Neural crest cell (in vitro differentiated cells): Measurements from ENCODE around the gene PDIA3. TPM values are rescaled to one million over a fixed set of nuclear protein-coding genes. Genes with fewer than 3 reads are reported as not detected.
"Not testable (repeated sequence)": the region's sequence is repeated elsewhere in the genome, so short reads cannot be mapped to it uniquely, and the experiment has no call there.

Experiments used
- DNase-seq: peaks from one replicate; pipeline ENCODE4 v3.0.0; 2021; ENCODE audit warnings: low read depth, mixed read lengths, low spot score
- H3K27ac Mint-ChIP-seq: one replicate; pipeline ENCODE4 v1.8.0; 2021; ENCODE audit warnings: mild to moderate bottlenecking, mixed read lengths; ENCODE audit not compliant: unreplicated experiment
- H3K27me3 Mint-ChIP-seq: 2 replicates; pipeline ENCODE4 v1.8.0; 2021; ENCODE audit warnings: low read depth, mild to moderate bottlenecking, mixed read lengths
- H3K36me3 Mint-ChIP-seq: 2 replicates; pipeline ENCODE4 v1.8.0; 2021; ENCODE audit warnings: low read depth, mild to moderate bottlenecking, mixed read lengths
- H3K4me1 Mint-ChIP-seq: 2 replicates; pipeline ENCODE4 v1.8.0; 2021; ENCODE audit warnings: mixed read lengths
- H3K4me3 Mint-ChIP-seq: one replicate; pipeline ENCODE4 v1.8.0; 2021; ENCODE audit warnings: mild to moderate bottlenecking, mixed read lengths
- H3K9me3 Mint-ChIP-seq: 2 replicates; pipeline ENCODE4 v1.8.0; 2021; ENCODE audit warnings: mixed read lengths
- total RNA-seq: library from RNA; stranded (reverse); gene quantifications from 2 replicates; pipeline ENCODE4 v1.2.1, GENCODE V29; 2021
- TF ChIP-seq, protein P1 (sequence below): fragments of 200-600 bp; sonication (generic); conservative IDR thresholded peaks from 2 replicates; pipeline ENCODE4 v1.5.0; 2021; ENCODE audit warnings: antibody characterized with exemption, mild to moderate bottlenecking

PDIA3 gene
- total RNA-seq, 1 donor from 2014 or later, result 351 TPM

DNA sequence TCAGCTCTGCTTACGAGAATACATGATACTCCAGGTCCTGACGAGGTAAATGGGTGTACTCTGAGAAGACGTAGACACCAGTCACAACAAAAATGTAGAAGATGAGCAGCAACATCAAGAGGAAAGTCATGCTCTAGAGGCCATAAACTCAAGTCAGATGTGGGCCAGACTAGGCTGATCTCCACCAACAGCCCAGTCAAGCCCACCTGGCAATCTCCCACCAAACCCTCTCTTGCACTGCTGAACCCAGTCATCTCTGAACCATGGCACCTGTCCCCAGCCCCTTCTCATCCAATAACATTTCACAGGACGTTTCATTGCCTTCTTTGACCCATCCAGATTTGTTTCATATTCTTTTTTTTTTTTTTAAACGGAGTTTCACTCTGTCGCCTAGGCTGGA is 10.8 kb upstream of the PDIA3 start:
- no peak overlapping the region for H3K27ac Mint-ChIP-seq
- TF ChIP-seq, protein P1, sequence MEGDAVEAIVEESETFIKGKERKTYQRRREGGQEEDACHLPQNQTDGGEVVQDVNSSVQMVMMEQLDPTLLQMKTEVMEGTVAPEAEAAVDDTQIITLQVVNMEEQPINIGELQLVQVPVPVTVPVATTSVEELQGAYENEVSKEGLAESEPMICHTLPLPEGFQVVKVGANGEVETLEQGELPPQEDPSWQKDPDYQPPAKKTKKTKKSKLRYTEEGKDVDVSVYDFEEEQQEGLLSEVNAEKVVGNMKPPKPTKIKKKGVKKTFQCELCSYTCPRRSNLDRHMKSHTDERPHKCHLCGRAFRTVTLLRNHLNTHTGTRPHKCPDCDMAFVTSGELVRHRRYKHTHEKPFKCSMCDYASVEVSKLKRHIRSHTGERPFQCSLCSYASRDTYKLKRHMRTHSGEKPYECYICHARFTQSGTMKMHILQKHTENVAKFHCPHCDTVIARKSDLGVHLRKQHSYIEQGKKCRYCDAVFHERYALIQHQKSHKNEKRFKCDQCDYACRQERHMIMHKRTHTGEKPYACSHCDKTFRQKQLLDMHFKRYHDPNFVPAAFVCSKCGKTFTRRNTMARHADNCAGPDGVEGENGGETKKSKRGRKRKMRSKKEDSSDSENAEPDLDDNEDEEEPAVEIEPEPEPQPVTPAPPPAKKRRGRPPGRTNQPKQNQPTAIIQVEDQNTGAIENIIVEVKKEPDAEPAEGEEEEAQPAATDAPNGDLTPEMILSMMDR, result no peak
- H3K4me1 Mint-ChIP-seq, result no peaks in the 10 kb centered on the region
- H3K4me3 Mint-ChIP-seq, result no peak overlapping the region
- no peaks in the 10 kb centered on the region for H3K9me3 Mint-ChIP-seq
- peaks cover 3% of the 10 kb centered on the region for H3K27me3 Mint-ChIP-seq
- H3K36me3 Mint-ChIP-seq, result no peaks in the 10 kb centered on the region
- no peak for DNase-seq

DNA sequence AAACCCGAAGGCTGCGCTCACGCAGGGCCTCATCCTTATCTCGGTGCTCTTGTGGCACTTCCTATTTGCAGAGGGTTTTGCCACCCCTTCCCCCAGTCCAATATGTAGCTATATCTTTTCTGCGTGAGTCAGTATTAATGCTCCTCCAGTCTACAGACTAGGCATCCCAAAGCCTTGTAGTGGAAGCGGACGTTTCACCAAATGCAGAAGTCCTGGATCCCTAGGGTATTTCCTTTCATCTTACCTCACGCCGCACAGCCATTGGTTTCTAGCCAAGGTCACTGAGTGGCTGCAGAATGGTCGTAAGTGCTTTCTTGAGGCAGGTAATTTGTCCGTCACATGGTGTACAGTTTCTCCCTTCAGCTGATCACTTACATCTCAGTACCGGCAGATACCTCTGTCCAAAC is 668 bp downstream of the PDIA3 start:
- not testable (repeated sequence) for H3K27me3 Mint-ChIP-seq, H3K9me3 Mint-ChIP-seq, DNase-seq
- H3K36me3 Mint-ChIP-seq, result peaks cover 12% of the 10 kb centered on the region
- peaks cover 27% of the 10 kb centered on the region for H3K4me1 Mint-ChIP-seq
- H3K27ac Mint-ChIP-seq, result peak overlapping the region; percentile 99
- H3K4me3 Mint-ChIP-seq, result peak overlapping the region; percentile 97

DNA sequence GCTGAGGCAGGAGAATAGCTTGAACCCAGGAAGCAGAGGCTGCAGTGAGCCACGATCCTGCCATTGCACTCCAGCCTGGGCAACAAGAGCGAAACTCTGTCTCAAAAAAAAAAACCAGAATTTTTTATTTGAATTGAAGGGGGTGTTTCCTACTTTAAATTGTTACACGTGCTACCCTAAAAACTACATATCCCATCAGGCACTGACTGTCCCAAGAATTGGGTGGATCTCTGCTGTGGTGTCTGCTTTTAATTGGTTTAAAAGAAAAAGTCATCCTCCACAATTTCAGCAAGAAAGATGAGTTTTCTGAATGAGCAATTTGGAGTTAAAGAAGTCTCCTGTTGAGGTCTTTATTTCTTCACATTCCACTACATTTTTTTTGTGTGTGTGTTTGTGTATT is 2.1 kb downstream of the PDIA3 start:
- Mint-ChIP-seq H3K9me3 (no peaks in the 10 kb centered on the region), H3K27me3 (no peaks in the 10 kb centered on the region), H3K4me3 (peak overlapping the region; percentile 97), H3K27ac (no peak overlapping the region), H3K4me1 (peaks cover 31% of the 10 kb centered on the region), H3K36me3 (peaks cover 12% of the 10 kb centered on the region)
- no peak for DNase-seq
- TF ChIP-seq, protein P1, result no peak

DNA sequence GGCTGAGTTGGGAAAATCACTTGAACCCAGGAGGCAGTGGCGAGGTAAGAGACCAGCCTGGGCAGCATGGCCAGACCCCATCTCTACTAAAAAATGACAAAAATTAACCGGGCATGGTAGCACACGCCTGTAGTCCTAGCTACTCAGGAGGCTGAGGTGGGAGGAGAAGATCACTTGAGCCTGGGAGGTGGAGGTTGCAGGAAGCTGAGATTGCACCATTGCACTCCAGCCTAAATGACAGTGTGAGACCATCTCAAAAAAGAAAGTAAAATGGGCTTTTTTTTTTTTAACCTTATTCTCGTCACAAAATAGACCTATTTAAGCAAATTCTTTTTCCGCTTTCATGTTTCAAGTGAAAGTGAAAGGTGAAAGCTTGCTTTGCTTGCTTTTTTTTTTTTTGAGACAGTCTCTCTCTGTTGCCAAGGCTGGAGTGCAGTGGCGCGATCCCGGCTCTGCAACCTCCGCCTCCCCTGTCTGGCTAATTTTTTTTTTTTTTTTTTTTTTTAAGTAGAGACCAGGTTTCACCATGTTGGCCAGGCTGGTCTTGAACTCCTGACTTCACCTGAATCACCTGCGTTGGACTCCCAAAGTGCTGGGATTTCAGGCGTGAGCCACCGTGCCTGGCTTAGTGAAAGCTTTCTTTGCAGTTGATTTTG is 3.6 kb downstream of the PDIA3 start:
- H3K27me3 Mint-ChIP-seq, result no peaks in the 10 kb centered on the region
- H3K4me3 Mint-ChIP-seq, result peak overlapping the region; percentile 34
- TF ChIP-seq, protein P1, result no peak
- H3K9me3 Mint-ChIP-seq, result no peaks in the 10 kb centered on the region
- H3K36me3 Mint-ChIP-seq, result peaks cover 12% of the 10 kb centered on the region
- H3K27ac Mint-ChIP-seq, result peak overlapping the region; percentile 43
- DNase-seq, result no peak
- H3K4me1 Mint-ChIP-seq, result peaks cover 26% of the 10 kb centered on the region

DNA sequence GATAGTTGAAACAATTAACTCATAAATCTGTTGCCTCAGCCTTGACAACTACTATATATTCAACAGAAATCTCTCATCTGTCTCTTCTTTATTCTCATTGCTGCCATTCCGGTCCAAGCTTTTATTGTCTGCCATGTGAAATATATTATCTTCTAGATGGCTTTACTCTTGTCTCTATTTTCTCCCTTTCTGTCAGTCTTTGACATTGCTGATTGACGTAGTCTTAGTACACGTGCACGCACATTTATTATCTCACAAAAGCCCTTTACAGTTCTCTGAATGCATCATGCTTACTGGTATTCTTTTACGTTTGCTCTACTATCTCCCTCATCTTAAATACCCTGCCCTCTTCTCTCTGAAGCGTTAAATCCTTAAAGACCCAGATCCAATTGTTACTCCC is 5.6 kb downstream of the PDIA3 start:
- Mint-ChIP-seq H3K4me3 (peak overlapping the region; percentile 0), H3K9me3 (no peaks in the 10 kb centered on the region), H3K4me1 (peaks cover 25% of the 10 kb centered on the region), H3K27me3 (no peaks in the 10 kb centered on the region), H3K36me3 (peaks cover 16% of the 10 kb centered on the region), H3K27ac (no peak overlapping the region)
- TF ChIP-seq, protein P1, result no peak
- DNase-seq, result no peak

DNA sequence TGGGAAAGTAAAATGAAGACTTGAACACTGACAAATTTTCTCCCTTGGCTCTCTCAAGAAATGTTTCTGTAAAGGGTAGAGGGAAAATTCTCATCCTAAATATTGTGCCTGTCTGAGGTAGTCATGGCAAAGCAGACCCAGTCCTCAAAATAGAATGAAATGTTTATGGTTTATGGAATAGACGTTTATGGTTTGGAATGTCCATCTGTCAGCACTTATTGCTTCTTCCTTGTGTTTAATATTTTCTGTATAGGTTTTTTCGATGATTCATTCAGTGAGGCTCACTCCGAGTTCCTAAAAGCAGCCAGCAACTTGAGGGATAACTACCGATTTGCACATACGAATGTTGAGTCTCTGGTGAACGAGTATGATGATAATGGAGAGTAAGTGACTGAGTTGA is 16.6 kb downstream of the PDIA3 start:
- no peak overlapping the region for H3K27ac Mint-ChIP-seq
- no peaks in the 10 kb centered on the region for H3K9me3 Mint-ChIP-seq
- no peaks in the 10 kb centered on the region for H3K27me3 Mint-ChIP-seq
- no peak for DNase-seq
- H3K4me1 Mint-ChIP-seq, result no peaks in the 10 kb centered on the region
- H3K36me3 Mint-ChIP-seq, result peaks cover 15% of the 10 kb centered on the region
- no peak overlapping the region for H3K4me3 Mint-ChIP-seq
- TF ChIP-seq, protein P1, result no peak
